Activated CD8-positive, alpha-beta memory T cell treated with anti-CD3 and anti-CD28 coated beads, Interleukin-2, amount 50 U/mL, for 1 hour (primary cell): ENCODE results near the gene SAP30L.

Experiments
- DNase-seq: peaks from one replicate; pipeline ENCODE4 v3.0.0-alpha.2; 2020; ENCODE audit errors: extremely low read depth

The SAP30L gene

GRCh38 chr5:154506716-154507080, 60.9 kb downstream of the SAP30L start:
- no peak for DNase-seq

- DNase-seq = no peak
These were observed 62.3 kb downstream of the SAP30L start for GRCh38 chr5:154508114-154508513.

DNA sequence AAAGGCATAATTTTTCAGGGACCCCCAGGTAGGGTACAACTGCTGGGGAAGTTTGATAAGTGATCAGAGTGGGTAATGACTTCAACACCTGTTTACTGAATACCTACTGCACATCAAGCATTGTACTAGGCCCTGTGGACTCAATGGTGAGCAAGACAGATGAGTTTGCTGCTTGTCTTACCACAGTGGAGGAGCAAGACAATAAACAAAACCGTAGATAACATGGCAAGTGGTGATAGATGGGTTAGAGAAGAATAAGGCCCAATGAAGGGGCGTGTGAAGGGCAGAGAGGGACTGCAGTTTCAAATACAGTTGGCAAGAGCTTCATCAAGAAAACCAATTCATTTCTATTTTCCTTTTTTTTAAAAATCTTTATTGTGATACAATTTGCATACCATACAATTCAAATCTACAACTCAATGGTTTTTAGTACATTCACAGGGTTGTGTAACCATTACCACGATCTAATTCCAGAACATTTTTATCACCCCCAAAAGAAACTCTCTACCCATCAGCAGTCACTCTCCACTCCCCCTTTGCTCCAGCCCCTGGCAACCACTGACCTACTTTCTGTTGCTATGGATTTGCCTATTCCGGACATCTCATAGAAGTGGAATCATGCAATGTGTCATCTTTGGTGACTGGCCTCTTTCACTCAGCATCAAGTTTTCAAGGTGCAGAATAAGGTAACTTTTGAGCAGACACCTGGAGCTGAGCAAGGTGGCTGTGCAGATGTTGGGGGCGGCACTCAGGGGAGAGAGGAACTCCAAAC, 64.2 kb downstream of the SAP30L start:
- DNase-seq = no peak
